22Rv1 (cell line): ENCODE data around the gene LANCL1.
"Not testable (repeated sequence)": the region's sequence is repeated elsewhere in the genome, so short reads cannot be mapped to it uniquely, and the experiment has no call there.

Experiments
- H3K27ac ChIP-seq: fragments of 450-650 bp; 2 replicates; pipeline ENCODE4 v1.5.1; 2017
- CTCF ChIP-seq: fragments of 450-650 bp; IDR thresholded peaks from 2 replicates; pipeline ENCODE4 v1.5.1; 2017; ENCODE audit warnings: mild to moderate bottlenecking
- ZFX ChIP-seq: fragments of 450-650 bp; IDR thresholded peaks from 2 replicates; pipeline ENCODE4 v1.6.1; 2017; ENCODE audit warnings: antibody characterized with exemption, borderline replicate concordance

LANCL1 gene

GRCh38 chr2:210428393-210429179 lies 48.0 kb downstream of the LANCL1 start:
- no peak overlapping the region for H3K27ac ChIP-seq
- no peak for TF ChIP-seq CTCF
- no peak for TF ChIP-seq ZFX

- H3K27ac ChIP-seq, result not testable (repeated sequence)
Observed at GRCh38 chr2:210427309-210427708, 49.2 kb downstream of the LANCL1 start.

- no peak for TF ChIP-seq CTCF
- TF ChIP-seq ZFX, result no peak
- no peak overlapping the region for H3K27ac ChIP-seq
Observed at GRCh38 chr2:210422366-210422765, 54.2 kb downstream of the LANCL1 start.

GRCh38 chr2:210421916-210422315 lies 54.6 kb downstream of the LANCL1 start:
- no peak for TF ChIP-seq CTCF
- TF ChIP-seq ZFX, result no peak
- no peak overlapping the region for H3K27ac ChIP-seq

GRCh38 chr2:210412660-210413059 lies 63.9 kb downstream of the LANCL1 start:
- no peak for TF ChIP-seq ZFX
- TF ChIP-seq CTCF, result no peak
- no peak overlapping the region for H3K27ac ChIP-seq

GRCh38 chr2:210410542-210410941 lies 66.0 kb downstream of the LANCL1 start:
- no peak overlapping the region for H3K27ac ChIP-seq
- TF ChIP-seq CTCF (no peak), ZFX (no peak)

- no peak overlapping the region for H3K27ac ChIP-seq
Observed at GRCh38 chr2:210399440-210400041, 77.0 kb downstream of the LANCL1 start.

More at GRCh38 chr2:210399440-210400041, 77.0 kb downstream of the LANCL1 start:
- TF ChIP-seq ZFX, result no peak
- peak; percentile 74 for TF ChIP-seq CTCF
